CD4-positive, alpha-beta T cell treated with Interleukin-4 for 1 hour (primary cell): Measurements from ENCODE around the gene CMTM6.
"Not testable (repeated sequence)": the region's sequence is repeated elsewhere in the genome, so short reads cannot be mapped to it uniquely, and the experiment has no call there.

ENCODE experiments used
- DNase-seq, 2 donors: peaks; one replicate each; pipeline ENCODE4 v3.0.0-alpha.2; 2020 to 2022

Gene CMTM6

GRCh38 chr3:32498992-32499391, 3.7 kb downstream of the CMTM6 start:
- DNase-seq: no peak

- DNase-seq: no peak
Observed at GRCh38 chr3:32498252-32498651, 4.4 kb downstream of the CMTM6 start.

GRCh38 chr3:32495609-32496008, 7.0 kb downstream of the CMTM6 start:
- no peak for DNase-seq

- no peak for DNase-seq
Observed at GRCh38 chr3:32495085-32495484, 7.6 kb downstream of the CMTM6 start.

GRCh38 chr3:32493437-32494414, 8.9 kb downstream of the CMTM6 start:
- DNase-seq: peak; percentile 28 to 33

GRCh38 chr3:32492684-32493436, 9.8 kb downstream of the CMTM6 start:
- DNase-seq: no peak

GRCh38 chr3:32488474-32489008, 14.1 kb downstream of the CMTM6 start:
- no peak for DNase-seq

GRCh38 chr3:32487781-32488473, 14.7 kb downstream of the CMTM6 start:
- no peak for DNase-seq

- peak in 1 of 2 donors; percentile 58 for DNase-seq
Observed at GRCh38 chr3:32484436-32484835, 18.2 kb downstream of the CMTM6 start.

- no peak for DNase-seq
Observed at GRCh38 chr3:32483772-32484171, 18.9 kb downstream of the CMTM6 start.

- no peak for DNase-seq
Observed at GRCh38 chr3:32482693-32483092, 20.0 kb downstream of the CMTM6 start.

GRCh38 chr3:32481791-32482631, 20.6 kb downstream of the CMTM6 start:
- DNase-seq: no peak

GRCh38 chr3:32480604-32481003, 22.0 kb downstream of the CMTM6 start:
- no peak for DNase-seq

GRCh38 chr3:32474201-32474600, 28.5 kb downstream of the CMTM6 start:
- no peak for DNase-seq

GRCh38 chr3:32472151-32472550, 30.5 kb downstream of the CMTM6 start:
- not testable (repeated sequence) for DNase-seq

- no peak for DNase-seq
Observed at GRCh38 chr3:32471246-32471645, 31.4 kb downstream of the CMTM6 start.

- DNase-seq: no peak
Observed at GRCh38 chr3:32470362-32470761, 32.3 kb downstream of the CMTM6 start.

GRCh38 chr3:32469151-32469874, 33.3 kb downstream of the CMTM6 start:
- DNase-seq: no peak

GRCh38 chr3:32467333-32468070, 35.1 kb downstream of the CMTM6 start:
- DNase-seq: peak; percentile 74 to 76

GRCh38 chr3:32466808-32467207, 35.8 kb downstream of the CMTM6 start:
- DNase-seq: not testable (repeated sequence)
